ENCODE results near the gene ARHGDIG.

- TF ChIP-seq CTCF (IDR thresholded peaks at IDR 0.05) (no peak), EZH2 (IDR thresholded peaks at IDR 0.05) (no peak), EZH2phosphoT487 (IDR thresholded peaks at IDR 0.05) (no peak)
Observed at GRCh38 chr16:324451-325334, 44.3 kb downstream of the ARHGDIG start.
